Immature natural killer cell (primary cell): Measurements from ENCODE around the gene SGPP2. TPM values are rescaled to one million over a fixed set of nuclear protein-coding genes. Genes with fewer than 3 reads are reported as not detected.

Experiments used
- DNase-seq, 3 donors: peaks; one replicate each; pipeline ENCODE4 v3.0.0; 2022; ENCODE audit warnings: mixed read lengths in 1 of 3
- H3K27ac Mint-ChIP-seq, 6 donors: one replicate each; pipeline ENCODE4 v1.8.0; 2020; ENCODE audit warnings: mixed read lengths in 6 of 6, mild to moderate bottlenecking in 5 of 6, inconsistent platforms in 4 of 6, moderate library complexity in 3 of 6
- H3K27me3 Mint-ChIP-seq, 3 donors: one replicate each; pipeline ENCODE4 v1.8.0; 2020 to 2021; ENCODE audit warnings: low read depth in 3 of 3, mild to moderate bottlenecking in 3 of 3, mixed read lengths in 3 of 3, moderate library complexity in 3 of 3, inconsistent platforms in 1 of 3
- H3K36me3 Mint-ChIP-seq, 3 donors: one replicate each; pipeline ENCODE4 v1.8.0; 2020; ENCODE audit warnings: mixed read lengths in 3 of 3, inconsistent platforms in 2 of 3, mild to moderate bottlenecking in 2 of 3
- H3K4me1 Mint-ChIP-seq, 2 donors: one replicate each; pipeline ENCODE4 v1.8.0; 2020; ENCODE audit warnings: inconsistent platforms in 2 of 2, mild to moderate bottlenecking in 2 of 2, mixed read lengths in 2 of 2, moderate library complexity in 1 of 2
- H3K4me3 Mint-ChIP-seq, 5 donors: one replicate each; pipeline ENCODE4 v1.8.0; 2020; ENCODE audit warnings: mild to moderate bottlenecking in 5 of 5, mixed read lengths in 5 of 5, inconsistent platforms in 3 of 5, moderate library complexity in 3 of 5
- H3K9me3 Mint-ChIP-seq, 6 donors: one replicate each; pipeline ENCODE4 v1.8.0; 2020; ENCODE audit warnings: mild to moderate bottlenecking in 6 of 6, mixed read lengths in 6 of 6, inconsistent platforms in 4 of 6, moderate library complexity in 3 of 6
- polyA plus RNA-seq, 3 donors: library from polyadenylated mRNA; unstranded; fragments of 300-500 nt; fragmentation: Illumina TruSeq; gene quantifications; one replicate each; pipeline ENCODE4 v1.2.3, GENCODE V29; 2021

The SGPP2 gene
- polyA plus RNA-seq, 3 donors from 2014 or later: not detected

DNA sequence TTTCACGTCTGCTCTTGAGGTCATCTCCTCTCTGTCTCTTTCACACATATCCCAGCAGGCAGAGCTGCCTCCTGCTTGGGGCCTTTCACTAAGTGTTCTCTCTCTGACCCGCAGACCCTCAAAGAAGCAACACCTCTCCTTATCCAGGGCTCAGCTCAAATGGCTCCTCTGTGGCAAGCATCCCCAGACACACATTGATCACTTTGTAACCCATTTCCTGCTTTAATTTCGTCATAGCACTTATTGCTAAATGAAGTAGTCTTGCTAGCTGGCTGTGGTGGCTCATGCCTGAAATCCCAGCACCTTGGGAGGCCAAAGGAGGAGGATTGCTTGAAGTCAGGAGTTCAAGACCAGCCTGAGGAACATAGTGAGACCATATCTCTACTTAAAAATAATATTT lies 41.4 kb downstream of the SGPP2 start:
- H3K4me1 Mint-ChIP-seq: no peaks in the 10 kb centered on the region
- no peaks in the 10 kb centered on the region for H3K36me3 Mint-ChIP-seq
- no peaks in the 10 kb centered on the region for H3K9me3 Mint-ChIP-seq
- DNase-seq: no peak
- H3K27me3 Mint-ChIP-seq: peaks cover 6 to 10% (median 9%) of the 10 kb centered on the region in 3 donors
- H3K4me3 Mint-ChIP-seq: no peak overlapping the region
- no peak overlapping the region for H3K27ac Mint-ChIP-seq

GRCh38 chr2:222468346-222468745 lies 44.0 kb downstream of the SGPP2 start:
- Mint-ChIP-seq H3K9me3 (no peaks in the 10 kb centered on the region), H3K27me3 (peaks cover under 1 to 11% (median 7%) of the 10 kb centered on the region in 3 donors), H3K4me1 (no peaks in the 10 kb centered on the region), H3K4me3 (no peak overlapping the region), H3K36me3 (no peaks in the 10 kb centered on the region), H3K27ac (no peak overlapping the region)
- no peak for DNase-seq

DNA sequence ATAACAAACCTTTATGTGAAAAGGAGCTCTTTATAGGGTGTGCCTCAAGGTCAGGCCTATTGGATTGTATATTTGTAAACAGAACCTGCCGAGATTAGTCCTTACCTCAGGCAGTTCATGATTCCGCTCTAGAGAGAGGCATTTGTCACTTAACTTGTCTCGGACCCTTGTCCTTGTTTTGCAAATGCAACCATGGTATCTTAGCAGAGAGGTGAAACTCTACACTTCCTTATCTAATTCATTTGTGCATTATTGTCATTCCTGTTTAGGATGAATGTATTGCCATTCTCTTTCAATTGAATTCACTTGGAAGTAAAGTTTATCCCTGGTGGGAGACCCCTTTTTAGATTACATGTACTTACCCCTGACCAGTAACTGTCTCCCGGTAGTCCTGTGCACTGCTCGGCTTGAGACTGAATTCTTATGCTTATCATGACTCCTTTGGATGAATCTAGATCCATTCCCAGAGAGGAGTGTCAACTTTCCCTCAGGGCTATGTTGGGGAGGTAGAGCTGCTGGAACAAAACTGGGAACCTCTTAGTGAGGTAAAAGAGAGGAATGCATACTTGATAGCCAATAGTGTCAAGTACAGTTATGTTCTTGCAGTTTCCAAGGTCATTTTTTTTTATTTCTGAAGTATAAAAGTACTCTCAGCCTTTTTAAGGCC lies 46.6 kb downstream of the SGPP2 start:
- Mint-ChIP-seq H3K4me3 (no peak overlapping the region), H3K4me1 (no peaks in the 10 kb centered on the region), H3K36me3 (no peaks in the 10 kb centered on the region), H3K27me3 (peaks cover 0 to 11% (median 4%) of the 10 kb centered on the region in 3 donors), H3K27ac (no peak overlapping the region), H3K9me3 (no peaks in the 10 kb centered on the region)
- no peak for DNase-seq

- H3K4me3 Mint-ChIP-seq: no peak overlapping the region
- H3K36me3 Mint-ChIP-seq: no peaks in the 10 kb centered on the region
- H3K4me1 Mint-ChIP-seq: no peaks in the 10 kb centered on the region
- DNase-seq: no peak
- peaks cover 0 to 2% (median 0%) of the 10 kb centered on the region in 3 donors for H3K27me3 Mint-ChIP-seq
- no peak overlapping the region for H3K27ac Mint-ChIP-seq
- H3K9me3 Mint-ChIP-seq: peaks cover 0 to 2% (median 0%) of the 10 kb centered on the region in 6 donors
Observed at GRCh38 chr2:222477962-222478608, 53.7 kb downstream of the SGPP2 start.

DNA sequence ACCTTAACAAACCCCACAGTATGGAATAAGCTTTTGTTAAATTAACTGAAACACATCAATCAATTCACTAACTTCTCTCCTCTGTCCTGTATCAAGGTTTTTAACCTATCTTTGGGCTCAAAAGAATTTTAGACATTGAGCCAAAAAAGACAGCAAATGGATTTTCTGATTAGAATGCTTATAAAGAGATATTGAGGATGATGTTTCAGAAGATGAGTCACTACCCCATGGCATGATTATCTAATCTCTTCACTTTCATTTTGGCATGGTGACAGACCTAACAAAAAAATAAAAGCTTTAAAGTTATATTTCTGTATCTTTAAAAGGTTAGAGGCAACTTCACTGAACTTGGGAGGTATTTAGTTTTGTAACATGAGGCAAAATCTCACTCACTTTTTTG lies 55.5 kb downstream of the SGPP2 start:
- no peak overlapping the region for H3K27ac Mint-ChIP-seq
- H3K4me3 Mint-ChIP-seq: no peak overlapping the region
- H3K27me3 Mint-ChIP-seq: peaks cover 0 to 2% (median 0%) of the 10 kb centered on the region in 3 donors
- no peaks in the 10 kb centered on the region for H3K36me3 Mint-ChIP-seq
- peaks cover 0 to 2% (median 0%) of the 10 kb centered on the region in 6 donors for H3K9me3 Mint-ChIP-seq
- no peaks in the 10 kb centered on the region for H3K4me1 Mint-ChIP-seq
- no peak for DNase-seq

- Mint-ChIP-seq H3K9me3 (peaks cover 0 to 2% (median 0%) of the 10 kb centered on the region in 6 donors), H3K27ac (no peak overlapping the region), H3K27me3 (peaks cover 0 to 3% (median 0%) of the 10 kb centered on the region in 3 donors), H3K36me3 (no peaks in the 10 kb centered on the region), H3K4me1 (no peaks in the 10 kb centered on the region), H3K4me3 (no peak overlapping the region)
- no peak for DNase-seq
Observed at GRCh38 chr2:222480497-222480896, 56.2 kb downstream of the SGPP2 start.

GRCh38 chr2:222481941-222482340 lies 57.6 kb downstream of the SGPP2 start:
- Mint-ChIP-seq H3K4me1 (no peaks in the 10 kb centered on the region), H3K36me3 (no peaks in the 10 kb centered on the region), H3K27me3 (peaks cover 0 to 8% (median 0%) of the 10 kb centered on the region in 3 donors), H3K9me3 (peaks cover 0 to 2% (median 0%) of the 10 kb centered on the region in 6 donors), H3K27ac (no peak overlapping the region), H3K4me3 (no peak overlapping the region)
- no peak for DNase-seq

GRCh38 chr2:222483513-222484039 lies 59.2 kb downstream of the SGPP2 start:
- no peak overlapping the region for H3K4me3 Mint-ChIP-seq
- H3K27me3 Mint-ChIP-seq: peaks cover 0 to 6% (median 2%) of the 10 kb centered on the region in 3 donors
- no peaks in the 10 kb centered on the region for H3K9me3 Mint-ChIP-seq
- DNase-seq: no peak
- H3K36me3 Mint-ChIP-seq: no peaks in the 10 kb centered on the region
- no peak overlapping the region for H3K27ac Mint-ChIP-seq
- H3K4me1 Mint-ChIP-seq: no peaks in the 10 kb centered on the region

DNA sequence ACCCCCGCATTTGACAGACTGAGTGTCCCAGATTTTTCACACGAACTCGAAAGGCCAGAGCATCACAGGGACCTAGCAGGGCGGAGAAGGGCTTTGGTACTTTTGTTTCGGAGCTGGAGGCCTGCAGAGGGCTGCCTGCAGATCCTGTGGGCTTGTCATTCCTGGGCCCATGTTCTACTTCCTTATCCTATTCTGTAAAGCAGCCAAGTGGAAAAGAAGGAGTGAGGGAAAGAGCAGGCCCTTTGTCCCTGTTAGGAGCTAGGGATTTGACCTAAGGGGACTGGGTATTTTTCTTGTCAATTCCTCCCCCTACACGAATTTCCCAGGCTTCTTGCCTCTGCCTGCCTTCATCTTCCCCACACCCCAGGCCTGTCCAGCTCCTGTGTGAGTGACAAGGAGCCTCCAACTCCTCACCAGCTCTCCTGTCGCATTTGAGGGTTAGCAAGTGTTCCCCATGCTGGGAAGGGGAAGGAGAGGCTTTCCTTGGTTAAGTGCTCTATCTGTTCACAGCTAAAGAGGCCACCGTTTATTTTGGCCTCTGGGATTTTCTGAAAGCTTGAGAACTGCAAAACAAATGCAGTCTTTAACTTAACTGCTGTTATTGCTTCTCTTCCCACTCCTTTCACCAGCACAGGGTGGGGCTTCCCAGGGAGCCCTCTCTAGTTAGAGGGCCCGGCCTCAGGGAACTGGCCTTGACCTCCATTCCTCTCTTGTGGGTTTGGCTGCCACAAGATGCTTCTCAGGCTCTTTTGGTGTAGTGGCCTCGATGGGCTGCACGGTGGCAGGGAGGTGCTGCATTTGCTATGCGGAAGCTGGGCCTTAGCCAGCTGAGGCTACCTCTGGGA lies 61.2 kb downstream of the SGPP2 start:
- H3K9me3 Mint-ChIP-seq: no peaks in the 10 kb centered on the region
- no peaks in the 10 kb centered on the region for H3K36me3 Mint-ChIP-seq
- no peaks in the 10 kb centered on the region for H3K4me1 Mint-ChIP-seq
- H3K4me3 Mint-ChIP-seq: no peak overlapping the region
- H3K27me3 Mint-ChIP-seq: peaks cover 0 to 6% (median 2%) of the 10 kb centered on the region in 3 donors
- H3K27ac Mint-ChIP-seq: no peak overlapping the region
- no peak for DNase-seq

GRCh38 chr2:222490131-222490530 lies 65.8 kb downstream of the SGPP2 start:
- no peak for DNase-seq
- Mint-ChIP-seq H3K36me3 (no peaks in the 10 kb centered on the region), H3K4me1 (no peaks in the 10 kb centered on the region), H3K4me3 (no peak overlapping the region), H3K27ac (no peak overlapping the region), H3K27me3 (peaks cover 0 to 7% (median 6%) of the 10 kb centered on the region in 3 donors), H3K9me3 (no peaks in the 10 kb centered on the region)

GRCh38 chr2:222492683-222493082 lies 68.3 kb downstream of the SGPP2 start:
- H3K4me3 Mint-ChIP-seq: no peak overlapping the region

DNA sequence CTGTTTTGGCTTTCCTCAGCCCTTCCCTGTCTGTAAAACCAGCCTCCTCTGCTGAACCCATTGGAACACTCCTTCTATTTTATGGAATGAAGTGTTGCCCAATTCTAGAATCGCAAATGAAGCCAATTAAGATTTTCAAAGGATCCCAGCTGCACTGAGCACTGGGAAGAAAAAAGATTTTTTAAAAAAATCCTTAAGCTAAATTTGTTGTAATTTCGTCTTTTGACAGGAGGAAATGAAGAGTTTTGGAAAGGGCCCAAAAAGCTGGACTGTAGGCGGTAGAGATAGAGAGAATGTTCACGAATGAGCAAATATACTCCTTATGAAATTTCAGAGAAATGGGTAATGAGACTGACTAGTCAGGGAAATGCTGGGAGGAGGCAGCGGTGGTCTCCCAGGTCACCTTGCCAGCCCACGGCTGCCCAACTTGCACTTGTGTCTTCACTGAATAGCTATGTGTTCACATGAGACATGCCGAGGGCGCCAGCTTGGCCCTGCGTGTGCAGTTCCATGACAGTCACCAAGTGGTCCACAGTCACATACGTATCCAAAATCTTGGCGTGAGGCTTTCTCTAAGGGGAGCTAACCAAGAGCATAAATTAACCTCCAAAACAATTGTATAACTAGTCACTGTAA lies 69.9 kb downstream of the SGPP2 start:
- Mint-ChIP-seq H3K27ac (no peak overlapping the region), H3K4me3 (no peak overlapping the region), H3K36me3 (no peaks in the 10 kb centered on the region), H3K27me3 (peaks cover 0 to 7% (median 0%) of the 10 kb centered on the region in 3 donors), H3K9me3 (peaks cover 0 to 4% (median 0%) of the 10 kb centered on the region in 6 donors), H3K4me1 (no peaks in the 10 kb centered on the region)
- no peak for DNase-seq

More at GRCh38 chr2:222492683-222493082, 68.3 kb downstream of the SGPP2 start:
- no peak for DNase-seq
- H3K27me3 Mint-ChIP-seq: peaks cover 0 to 10% (median 0%) of the 10 kb centered on the region in 3 donors
- peaks cover 0 to 3% (median 0%) of the 10 kb centered on the region in 6 donors for H3K9me3 Mint-ChIP-seq
- H3K27ac Mint-ChIP-seq: no peak overlapping the region
- no peaks in the 10 kb centered on the region for H3K36me3 Mint-ChIP-seq
- H3K4me1 Mint-ChIP-seq: no peaks in the 10 kb centered on the region

DNA sequence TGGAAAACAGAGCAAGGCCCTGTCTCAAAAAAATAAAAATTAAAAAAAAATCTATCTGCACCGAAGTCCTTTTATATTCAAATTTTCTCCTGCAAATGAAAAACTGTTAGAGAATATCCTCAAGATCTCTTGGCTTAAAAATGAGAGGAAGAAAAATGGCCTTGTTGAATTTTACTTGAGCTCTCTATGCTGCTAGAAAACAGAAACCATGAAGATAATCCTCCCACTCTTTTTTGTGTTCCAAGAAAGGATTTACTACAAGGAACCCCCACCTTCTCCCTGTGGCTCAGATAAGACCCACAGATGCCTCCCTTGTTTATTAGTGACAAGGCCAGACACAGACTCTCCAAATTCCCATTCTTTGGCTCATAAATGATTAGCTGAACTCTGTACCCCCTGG lies 71.0 kb downstream of the SGPP2 start:
- H3K4me3 Mint-ChIP-seq: no peak overlapping the region
- H3K4me1 Mint-ChIP-seq: no peaks in the 10 kb centered on the region
- peaks cover 0 to 4% (median 0%) of the 10 kb centered on the region in 6 donors for H3K9me3 Mint-ChIP-seq
- no peak overlapping the region for H3K27ac Mint-ChIP-seq
- DNase-seq: no peak
- H3K36me3 Mint-ChIP-seq: no peaks in the 10 kb centered on the region
- peaks cover 0 to 9% (median 0%) of the 10 kb centered on the region in 3 donors for H3K27me3 Mint-ChIP-seq
